ENCODE measurements around the gene PPIB. TPM values are rescaled to one million over a fixed set of nuclear protein-coding genes. Genes with fewer than 3 reads are reported as not detected.

The PPIB gene
- total RNA-seq, 1 donor from 2014 or later = 674 TPM

GRCh38 chr15:64149893-64150578 lies 12.8 kb downstream of the PPIB start:
- intact Hi-C loops (cut with DNase I) = no loop called here
- TF ChIP-seq CTCF (IDR thresholded peaks at IDR 0.05) = no peak
- Histone ChIP-seq H3K4me3 (no peak overlapping the region), H3K36me3 (peaks cover 14 to 22% of the 10 kb centered on the region in 2 donors), H3K27me3 (peaks cover 17% of the 10 kb centered on the region), H3K4me1 (peaks cover 11 to 26% of the 10 kb centered on the region in 2 donors), H3K9me3 (no peaks in the 10 kb centered on the region), H3K27ac (no peak overlapping the region)
- DNase-seq (ENCODE audit: low spot score in 2 of 2) = no peak

- Histone ChIP-seq H3K27ac (no peak overlapping the region), H3K4me1 (peaks cover 11 to 26% of the 10 kb centered on the region in 2 donors), H3K9me3 (no peaks in the 10 kb centered on the region), H3K36me3 (peaks cover 15 to 22% of the 10 kb centered on the region in 2 donors), H3K27me3 (peaks cover 17% of the 10 kb centered on the region), H3K4me3 (no peak overlapping the region)
- no peak for TF ChIP-seq CTCF (IDR thresholded peaks at IDR 0.05)
- no peak for DNase-seq (ENCODE audit: low spot score in 2 of 2)
- intact Hi-C loops (cut with DNase I) = no loop called here
Measured at GRCh38 chr15:64149424-64149823, 13.4 kb downstream of the PPIB start.

GRCh38 chr15:64148581-64148980 lies 14.2 kb downstream of the PPIB start:
- no peak for DNase-seq (ENCODE audit: low spot score in 2 of 2)
- Histone ChIP-seq H3K9me3 (no peaks in the 10 kb centered on the region), H3K36me3 (peaks cover 15 to 25% of the 10 kb centered on the region in 2 donors), H3K27ac (no peak overlapping the region), H3K27me3 (peaks cover 17% of the 10 kb centered on the region), H3K4me3 (no peak overlapping the region), H3K4me1 (peaks cover 11 to 23% of the 10 kb centered on the region in 2 donors)
- TF ChIP-seq CTCF (IDR thresholded peaks at IDR 0.05) = no peak
- intact Hi-C loops (cut with DNase I) = no loop called here

- intact Hi-C loops (cut with DNase I) = no loop called here
- no peak for TF ChIP-seq CTCF (IDR thresholded peaks at IDR 0.05)
- H3K36me3 ChIP-seq = peaks cover 19 to 29% of the 10 kb centered on the region in 2 donors
- H3K27me3 ChIP-seq = peaks cover 17% of the 10 kb centered on the region
- no peaks in the 10 kb centered on the region for H3K9me3 ChIP-seq
- no peak for DNase-seq (ENCODE audit: low spot score in 2 of 2)
- peaks cover 11 to 19% of the 10 kb centered on the region in 2 donors for H3K4me1 ChIP-seq
- H3K27ac ChIP-seq = no peak overlapping the region
- H3K4me3 ChIP-seq = no peak overlapping the region
Measured at GRCh38 chr15:64148168-64148567, 14.7 kb downstream of the PPIB start.

GRCh38 chr15:64146885-64147681 lies 15.7 kb downstream of the PPIB start:
- intact Hi-C loops (cut with DNase I) = no loop called here
- DNase-seq (ENCODE audit: low spot score in 2 of 2) = no peak
- TF ChIP-seq CTCF (IDR thresholded peaks at IDR 0.05) = no peak
- Histone ChIP-seq H3K27me3 (peaks cover 11% of the 10 kb centered on the region), H3K36me3 (peaks cover 25 to 39% of the 10 kb centered on the region in 2 donors), H3K4me1 (peaks cover 6 to 10% of the 10 kb centered on the region in 2 donors), H3K9me3 (no peaks in the 10 kb centered on the region), H3K27ac (no peak overlapping the region), H3K4me3 (no peak overlapping the region)
